ENCODE data around the gene DHRS2.

GRCh38 chr14:23615856-23616255, 20.3 kb upstream of the DHRS2 start:
- TF ChIP-seq CTCF (IDR thresholded peaks at IDR 0.05; ENCODE audit: low read depth, low read length) (no peak), EZH2phosphoT487 (IDR thresholded peaks at IDR 0.05; ENCODE audit: low read depth) (no peak)

Data from OCI-LY3 (cell line).